ENCODE measurements around the gene PNPLA7. TPM values are rescaled to one million over a fixed set of nuclear protein-coding genes. Genes with fewer than 3 reads are reported as not detected.

Gene PNPLA7
- total RNA-seq = 1.1 and 2.0 TPM in 2 replicates

GRCh38 chr9:137550231-137550621 lies at the start of gene PNPLA7:
PNPLA7 (minus strand) TSS chr9:137550402; CDS start chr9:137550197, 205 bp downstream.

GRCh38 chr9:137590469-137591383 lies 40.5 kb upstream of the PNPLA7 start, which contains the start of gene ZMYND19:
ZMYND19 (minus strand) TSS chr9:137590512; CDS start chr9:137590263, 249 bp downstream.

DNA sequence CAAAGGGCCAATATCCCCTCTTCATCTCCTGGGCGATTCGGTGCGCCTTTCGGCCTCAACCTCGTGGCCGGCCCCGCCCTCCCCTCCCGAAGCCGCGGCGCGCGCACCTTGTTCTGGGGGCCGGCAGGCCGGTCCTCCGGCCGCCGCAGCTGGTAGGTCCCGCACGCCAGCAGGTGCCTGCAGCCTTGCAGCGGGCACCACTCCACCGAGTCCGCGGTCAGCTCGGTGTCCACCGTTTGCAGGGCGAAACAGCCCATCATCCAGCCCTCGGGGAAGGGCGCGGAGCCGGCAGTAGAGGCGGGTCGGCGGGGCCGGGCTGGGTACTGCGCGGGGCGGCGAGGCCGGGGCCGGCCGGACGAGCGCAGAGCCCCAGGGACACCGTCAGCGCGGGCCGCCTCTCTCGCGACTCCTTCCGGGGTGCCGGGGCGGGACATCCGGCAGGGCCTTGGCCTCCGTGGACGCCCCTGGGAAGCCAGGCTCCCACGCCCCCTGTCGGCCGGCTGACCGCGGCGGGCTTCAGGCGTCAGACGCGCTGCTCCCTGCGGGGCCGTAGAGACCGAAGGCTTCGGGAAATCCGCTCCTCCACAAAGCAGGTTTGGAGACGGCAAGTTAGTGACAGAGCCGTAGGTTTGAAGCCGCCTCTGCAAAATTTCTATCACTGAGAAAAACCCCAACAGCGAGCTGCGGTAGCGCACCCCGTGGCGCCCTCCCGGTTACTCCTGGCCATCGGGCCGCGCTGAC lies 28.5 kb upstream of the PNPLA7 start, which contains the start of gene DPH7:
Gene DPH7, minus strand, starts transcription at position 408 of the 741 bp plus-strand sequence. Its CDS starts 148 bp downstream, at position 260.

DNA sequence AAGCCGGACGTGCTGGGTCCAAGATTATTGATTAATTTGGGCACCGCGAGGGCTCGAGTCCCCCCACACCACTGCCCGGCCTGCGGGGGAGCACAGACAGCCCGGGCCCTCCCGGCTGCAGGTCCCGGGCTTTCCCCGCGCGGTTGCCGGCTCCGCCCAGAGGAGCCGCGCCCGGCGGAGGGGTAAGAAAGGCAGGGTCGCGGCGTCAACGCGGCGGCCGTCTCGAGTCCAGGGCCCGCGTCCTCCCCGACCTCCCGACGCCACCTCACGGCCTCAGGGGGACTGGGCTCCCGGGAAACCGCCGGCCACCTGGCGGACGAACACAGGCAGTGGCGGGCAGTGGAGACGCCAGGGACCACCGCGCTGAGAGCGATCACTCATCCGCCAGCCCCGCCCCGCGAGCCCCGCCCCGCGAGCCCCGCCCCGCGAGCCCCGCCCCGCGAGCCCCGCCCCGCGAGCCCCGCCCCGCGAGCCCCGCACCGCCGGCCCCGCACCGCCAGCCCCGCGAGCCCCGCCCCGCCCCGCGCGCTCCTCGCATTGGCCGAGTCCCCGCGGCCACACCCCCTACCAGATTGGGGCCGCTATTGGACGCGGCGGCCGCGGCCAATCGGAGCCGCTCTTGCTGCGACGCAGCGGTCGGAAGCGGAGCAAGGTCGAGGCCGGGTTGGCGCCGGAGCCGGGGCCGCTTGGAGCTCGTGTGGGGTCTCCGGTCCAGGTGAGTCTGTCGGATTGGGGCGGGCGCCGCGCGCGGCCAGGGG lies 1.2 kb upstream of the PNPLA7 start, which contains the start of gene MRPL41:
Gene MRPL41, plus strand, starts transcription at position 616 of the 758 bp plus-strand sequence. CDS start 203 bp downstream, outside the sequence.

DNA sequence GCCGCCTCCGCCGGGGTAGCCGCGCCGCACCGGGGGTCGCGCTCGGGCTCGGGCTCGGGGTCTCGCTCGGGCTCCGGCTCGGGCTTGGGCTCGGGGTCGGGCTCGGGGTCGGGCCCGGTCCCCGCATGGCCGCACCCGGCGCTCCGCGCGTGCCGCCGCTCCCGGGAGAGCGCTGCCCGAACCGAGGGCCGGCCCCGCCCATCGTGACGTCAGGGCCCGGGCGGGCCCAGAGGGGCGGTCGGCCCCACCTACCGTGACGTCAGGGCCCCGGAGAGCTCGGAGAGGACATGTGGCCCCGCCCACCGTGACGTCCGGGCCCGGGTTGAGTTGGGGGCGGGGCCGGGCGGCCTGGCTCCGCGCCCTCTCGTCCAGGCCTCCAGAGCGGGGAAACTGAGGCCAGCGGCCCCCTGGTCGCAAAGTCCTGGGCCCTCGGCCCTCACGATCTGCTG lies 91.0 kb downstream of the PNPLA7 start, which contains the start of gene NSMF:
Gene NSMF, minus strand, starts transcription at position 183 of the 449 bp plus-strand sequence. CDS start 232 bp downstream, outside the sequence.

GRCh38 chr9:137441289-137441934 lies 108.8 kb downstream of the PNPLA7 start, which contains the start of gene ENTPD8:
ENTPD8 (minus strand) TSS chr9:137441357; CDS start chr9:137438285, 3,072 bp downstream.

GRCh38 chr9:137422604-137423513 lies 127.3 kb downstream of the PNPLA7 start, which contains the start of the genes EXD3 and NOXA1:
EXD3 (minus strand) TSS chr9:137423162; CDS start chr9:137395357, 27,805 bp downstream.
NOXA1 (plus strand) TSS chr9:137423393; CDS start chr9:137423530, 137 bp downstream.

Other genes with a start within 250 kb of the PNPLA7 start
- gene NRARP, start 248.1 kb downstream of the PNPLA7 start, total RNA-seq = 0.13 and 0.20 TPM in 2 replicates
- 11.5 and 14.7 TPM in 2 replicates for gene EXD3, start 127.2 kb downstream of the PNPLA7 start, total RNA-seq
- 0.36 and 0.46 TPM in 2 replicates for gene NOXA1, start 127.0 kb downstream of the PNPLA7 start, total RNA-seq
- gene ENTPD8, start 109.0 kb downstream of the PNPLA7 start, total RNA-seq = not detected in 2 replicates
- 20.3 and 36.7 TPM in 2 replicates for gene NSMF, start 91.1 kb downstream of the PNPLA7 start, total RNA-seq
- 21.7 and 30.8 TPM in 2 replicates for gene MRPL41, start 1.5 kb upstream of the PNPLA7 start, total RNA-seq
- gene DPH7, start 28.5 kb upstream of the PNPLA7 start, total RNA-seq = 16.0 and 25.2 TPM in 2 replicates
- 13.4 and 21.1 TPM in 2 replicates for gene ZMYND19, start 40.1 kb upstream of the PNPLA7 start, total RNA-seq
- gene ARRDC1, start 55.3 kb upstream of the PNPLA7 start, total RNA-seq = 13.4 and 20.2 TPM in 2 replicates
- gene EHMT1, start 68.6 kb upstream of the PNPLA7 start, total RNA-seq = 48.9 and 60.2 TPM in 2 replicates

All from smooth muscle cell of the pulmonary artery (primary cell).